BJ (cell line): Measurements from ENCODE around the gene TRAFD1. TPM values are rescaled to one million over a fixed set of nuclear protein-coding genes. Genes with fewer than 3 reads are reported as not detected.

Experiments
- CTCF ChIA-PET: fragments of 350-600 bp; formaldehyde crosslinking; extraction: SDS; loops from one replicate; lab custom pipeline; 2021; ENCODE audit warnings: antibody characterized with exemption, inconsistent platforms; lab: Yijun Ruan, JAX
- POLR2A ChIA-PET: fragments of 300-600 bp; sonication (Branson Sonifier 250); formaldehyde crosslinking; extraction: SDS; loops from one replicate; lab custom pipeline; 2021; ENCODE audit warnings: antibody characterized with exemption; lab: Charles Lee
- DNase-seq: peaks from one replicate; pipeline ENCODE4 v3.0.0-alpha.2; 2011; ENCODE audit warnings: low read depth
- H3K27me3 ChIP-seq: 2 replicates; pipeline ENCODE4 v1.6.0; 2011; ENCODE audit warnings: low read length; ENCODE audit not compliant: control insufficient read depth, insufficient read depth
- H3K36me3 ChIP-seq: 2 replicates; pipeline ENCODE4 v1.5.1; 2011; ENCODE audit warnings: low read length; ENCODE audit not compliant: control insufficient read depth, insufficient read depth
- H3K4me3 ChIP-seq: 2 replicates; pipeline ENCODE4 v1.5.1; 2011; ENCODE audit warnings: low read depth, mild to moderate bottlenecking, control low read depth, low read length
- polyA plus RNA-seq: library from polyadenylated mRNA; depleted of rRNA; stranded (reverse); fragments of >200 nt; gene quantifications from 2 replicates; pipeline ENCODE4 v1.2.3, GENCODE V29; 2011
- TF ChIP-seq, protein P1 (sequence below): IDR thresholded peaks from 2 replicates; pipeline ENCODE4 v1.5.1; 2011; ENCODE audit warnings: low read depth, mild to moderate bottlenecking, control low read depth, inconsistent platforms, low read length, moderate library complexity; ENCODE audit not compliant: insufficient read depth

Gene TRAFD1
- polyA plus RNA-seq, 1 experiment = 23.7 TPM

- Histone ChIP-seq H3K27me3 (no peaks in the 10 kb centered on the region), H3K36me3 (no peaks in the 10 kb centered on the region), H3K4me3 (no peak overlapping the region)
- no peak for DNase-seq
- ChIA-PET POLR2A (no interaction called here), CTCF (interaction anchor here (1.3 kb wide), 1 partner anchor 18 kb away, joined by 3 read pairs; no protein-coding TSS in a partner anchor)
- TF ChIP-seq, protein P1, sequence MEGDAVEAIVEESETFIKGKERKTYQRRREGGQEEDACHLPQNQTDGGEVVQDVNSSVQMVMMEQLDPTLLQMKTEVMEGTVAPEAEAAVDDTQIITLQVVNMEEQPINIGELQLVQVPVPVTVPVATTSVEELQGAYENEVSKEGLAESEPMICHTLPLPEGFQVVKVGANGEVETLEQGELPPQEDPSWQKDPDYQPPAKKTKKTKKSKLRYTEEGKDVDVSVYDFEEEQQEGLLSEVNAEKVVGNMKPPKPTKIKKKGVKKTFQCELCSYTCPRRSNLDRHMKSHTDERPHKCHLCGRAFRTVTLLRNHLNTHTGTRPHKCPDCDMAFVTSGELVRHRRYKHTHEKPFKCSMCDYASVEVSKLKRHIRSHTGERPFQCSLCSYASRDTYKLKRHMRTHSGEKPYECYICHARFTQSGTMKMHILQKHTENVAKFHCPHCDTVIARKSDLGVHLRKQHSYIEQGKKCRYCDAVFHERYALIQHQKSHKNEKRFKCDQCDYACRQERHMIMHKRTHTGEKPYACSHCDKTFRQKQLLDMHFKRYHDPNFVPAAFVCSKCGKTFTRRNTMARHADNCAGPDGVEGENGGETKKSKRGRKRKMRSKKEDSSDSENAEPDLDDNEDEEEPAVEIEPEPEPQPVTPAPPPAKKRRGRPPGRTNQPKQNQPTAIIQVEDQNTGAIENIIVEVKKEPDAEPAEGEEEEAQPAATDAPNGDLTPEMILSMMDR = no peak
These were observed 12.8 kb upstream of the TRAFD1 start for GRCh38 chr12:112112409-112113133.

GRCh38 chr12:112115259-112116045, 9.9 kb upstream of the TRAFD1 start:
- CTCF ChIA-PET = no interaction called here
- POLR2A ChIA-PET = no interaction called here

DNA sequence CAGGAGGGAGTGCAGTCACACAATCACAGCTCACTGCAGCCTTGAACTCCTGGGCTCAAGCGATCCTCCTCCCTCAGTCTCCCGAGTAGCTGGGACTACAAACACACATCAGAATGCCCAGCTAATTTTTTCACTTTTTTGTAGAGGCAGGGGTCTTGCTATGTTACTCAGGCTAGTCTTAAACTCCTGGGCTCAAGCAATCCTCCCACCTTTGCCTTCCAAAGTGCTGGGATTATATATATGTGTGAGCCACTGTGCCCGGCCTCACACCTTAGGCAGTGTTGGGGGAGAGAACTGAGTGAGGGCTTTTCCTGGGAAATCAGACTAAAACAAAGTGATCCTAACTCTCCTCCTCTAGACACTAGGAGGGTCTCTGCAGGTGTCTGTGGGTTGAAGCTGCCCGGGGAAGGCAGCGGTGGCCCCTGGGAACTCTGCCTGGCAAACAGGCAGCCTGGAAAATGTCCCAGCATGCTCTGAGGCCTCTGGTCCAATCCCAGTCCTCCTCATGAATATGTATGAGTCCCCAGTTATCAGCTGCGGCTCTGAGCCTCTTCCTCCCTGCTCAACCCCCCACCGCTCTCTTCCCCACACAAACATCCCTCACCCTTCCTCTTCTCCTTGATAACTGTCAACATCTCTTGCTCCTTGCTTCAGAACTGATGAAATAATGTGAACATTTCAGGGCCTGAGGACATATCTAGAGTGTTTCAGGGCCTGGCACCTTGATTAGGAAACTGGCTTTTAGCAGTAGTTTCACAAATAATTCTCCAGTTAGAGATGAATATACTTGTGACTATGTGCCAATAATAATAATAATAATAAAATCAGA, 8.9 kb upstream of the TRAFD1 start:
- Histone ChIP-seq H3K36me3 (no peaks in the 10 kb centered on the region), H3K4me3 (no peak overlapping the region), H3K27me3 (no peaks in the 10 kb centered on the region)
- ChIA-PET POLR2A (no interaction called here), CTCF (interaction anchor here (1.0 kb wide), 1 partner anchor 15 kb away, joined by 4 read pairs; no protein-coding TSS in a partner anchor)
- TF ChIP-seq, protein P1 = no peak
- DNase-seq = no peak

More at GRCh38 chr12:112115259-112116045, 9.9 kb upstream of the TRAFD1 start:
- Histone ChIP-seq H3K4me3 (no peak overlapping the region), H3K27me3 (no peaks in the 10 kb centered on the region), H3K36me3 (no peaks in the 10 kb centered on the region)
- no peak for DNase-seq
- TF ChIP-seq, protein P1 = no peak

GRCh38 chr12:112117685-112118084, 7.7 kb upstream of the TRAFD1 start:
- DNase-seq = no peak
- Histone ChIP-seq H3K27me3 (no peaks in the 10 kb centered on the region), H3K4me3 (no peak overlapping the region), H3K36me3 (no peaks in the 10 kb centered on the region)
- TF ChIP-seq, protein P1 = no peak
- POLR2A ChIA-PET = no interaction called here
- CTCF ChIA-PET = interaction anchor here (1.0 kb wide), 1 partner anchor 14 kb away, joined by 4 read pairs; no protein-coding TSS in a partner anchor
